Measurements from ENCODE around the gene SPHK2.

The SPHK2 gene

DNA sequence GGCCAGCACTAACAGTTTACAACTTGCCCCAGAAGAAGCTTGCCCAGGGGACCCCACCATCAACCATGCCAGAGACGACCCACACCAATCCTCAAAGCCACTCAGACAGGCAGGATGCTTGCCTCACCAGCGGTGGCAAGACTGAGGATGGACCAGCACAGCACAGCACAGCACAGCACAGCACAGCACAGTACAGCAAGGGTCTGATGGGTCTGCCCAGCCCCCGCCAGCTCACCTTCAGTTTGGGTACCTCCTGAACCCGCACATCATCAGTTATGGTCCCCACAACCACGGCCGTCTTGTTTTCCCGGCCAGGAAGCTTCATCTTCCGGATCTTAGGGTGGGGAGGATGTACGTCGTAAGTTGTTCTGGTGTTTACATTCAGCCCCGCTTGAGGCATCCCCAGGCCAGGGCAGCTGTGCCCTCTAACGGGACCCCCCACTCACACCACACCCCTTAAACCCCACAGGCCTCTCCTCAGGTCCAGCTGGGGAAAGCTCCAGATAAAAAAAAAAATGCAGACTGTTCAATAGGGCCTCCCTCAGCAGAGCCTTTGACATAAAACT is 2.7 kb upstream of the SPHK2 start:
- DNase-seq (ENCODE audit: low read depth) = no peak
- TF ChIP-seq, protein P1, sequence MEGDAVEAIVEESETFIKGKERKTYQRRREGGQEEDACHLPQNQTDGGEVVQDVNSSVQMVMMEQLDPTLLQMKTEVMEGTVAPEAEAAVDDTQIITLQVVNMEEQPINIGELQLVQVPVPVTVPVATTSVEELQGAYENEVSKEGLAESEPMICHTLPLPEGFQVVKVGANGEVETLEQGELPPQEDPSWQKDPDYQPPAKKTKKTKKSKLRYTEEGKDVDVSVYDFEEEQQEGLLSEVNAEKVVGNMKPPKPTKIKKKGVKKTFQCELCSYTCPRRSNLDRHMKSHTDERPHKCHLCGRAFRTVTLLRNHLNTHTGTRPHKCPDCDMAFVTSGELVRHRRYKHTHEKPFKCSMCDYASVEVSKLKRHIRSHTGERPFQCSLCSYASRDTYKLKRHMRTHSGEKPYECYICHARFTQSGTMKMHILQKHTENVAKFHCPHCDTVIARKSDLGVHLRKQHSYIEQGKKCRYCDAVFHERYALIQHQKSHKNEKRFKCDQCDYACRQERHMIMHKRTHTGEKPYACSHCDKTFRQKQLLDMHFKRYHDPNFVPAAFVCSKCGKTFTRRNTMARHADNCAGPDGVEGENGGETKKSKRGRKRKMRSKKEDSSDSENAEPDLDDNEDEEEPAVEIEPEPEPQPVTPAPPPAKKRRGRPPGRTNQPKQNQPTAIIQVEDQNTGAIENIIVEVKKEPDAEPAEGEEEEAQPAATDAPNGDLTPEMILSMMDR (IDR thresholded peaks at IDR 0.05; ENCODE audit: control insufficient read depth, insufficient read depth, low read depth, low read length, missing control alignments) = no peak
- H3K4me3 ChIP-seq (ENCODE audit: control insufficient read depth, low read depth, low read length) = peak overlapping the region; percentile 85

DNA sequence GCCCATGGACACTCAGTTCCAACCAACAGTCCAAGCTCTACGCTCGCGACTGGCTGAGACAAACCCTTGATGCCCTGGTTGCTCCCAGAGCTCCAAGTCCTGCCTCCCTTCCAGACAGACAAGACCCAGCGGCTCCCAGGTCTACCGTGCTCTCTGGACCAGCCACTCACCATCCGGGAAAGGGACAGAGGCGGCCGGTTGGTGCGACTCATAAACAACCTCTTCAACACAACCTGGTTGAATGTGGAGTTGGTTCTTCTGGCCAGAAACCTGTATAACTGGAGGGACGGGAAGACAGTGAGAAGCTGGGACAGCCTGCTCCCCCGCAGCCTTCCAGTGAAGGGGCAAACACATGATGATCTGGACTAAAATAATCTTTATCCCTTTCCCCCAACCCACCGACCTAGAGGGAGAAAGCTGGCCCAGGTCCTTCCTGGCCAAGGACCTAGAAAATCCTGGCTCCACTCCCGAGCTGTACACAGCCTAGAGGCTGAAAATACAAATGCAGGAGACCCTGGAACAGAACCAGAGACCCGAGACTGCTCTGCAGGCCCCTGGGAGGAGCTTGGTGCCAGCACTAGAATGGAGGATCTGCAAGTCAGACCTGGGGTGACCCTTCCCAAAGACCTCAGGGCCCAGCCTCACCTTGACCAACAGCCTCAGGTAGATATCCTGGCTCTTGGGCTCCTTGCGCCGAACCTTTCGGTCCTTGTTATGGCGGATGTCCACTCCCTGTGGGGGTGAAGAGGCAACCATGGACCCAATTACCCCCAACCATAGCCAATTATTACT is 2.0 kb upstream of the SPHK2 start:
- TF ChIP-seq, protein P1 (IDR thresholded peaks at IDR 0.05; ENCODE audit: control insufficient read depth, insufficient read depth, low read depth, low read length, missing control alignments) = no peak
- peak overlapping the region; percentile 85 for H3K4me3 ChIP-seq (ENCODE audit: control insufficient read depth, low read depth, low read length)
- no peak for DNase-seq (ENCODE audit: low read depth)

DNA sequence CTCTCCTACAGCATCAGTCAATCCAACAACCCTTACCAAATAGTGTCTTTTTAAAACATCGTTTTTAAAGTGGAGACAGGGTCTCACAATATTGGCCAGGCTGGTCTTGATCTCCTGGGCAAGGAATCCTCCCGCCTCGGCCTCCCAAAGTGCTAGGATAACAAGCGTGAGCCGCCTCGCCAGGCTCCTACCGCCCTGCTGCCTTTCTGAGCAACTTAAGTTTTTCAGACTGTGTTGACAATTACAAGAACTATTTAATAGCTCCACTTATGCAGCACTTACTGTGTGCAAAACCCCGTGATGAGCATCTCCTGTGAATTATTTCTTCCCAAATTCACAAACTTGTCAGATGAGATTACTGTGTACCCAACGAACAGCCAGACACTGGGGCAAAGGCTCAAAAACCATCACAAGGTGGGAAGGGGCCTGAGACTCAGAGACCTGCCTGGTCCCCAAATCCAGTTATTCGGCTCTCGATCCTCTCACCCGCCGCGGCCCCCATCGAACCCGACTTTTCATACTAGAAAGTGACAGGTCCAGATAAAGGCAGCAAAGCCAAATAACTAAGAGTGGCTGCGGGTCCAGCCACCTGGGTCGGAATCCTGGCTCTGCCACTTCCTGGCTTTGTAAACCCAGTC is 909 bp upstream of the SPHK2 start:
- TF ChIP-seq, protein P1 (IDR thresholded peaks at IDR 0.05; ENCODE audit: control insufficient read depth, insufficient read depth, low read depth, low read length, missing control alignments) = no peak
- DNase-seq (ENCODE audit: low read depth) = no peak
- H3K4me3 ChIP-seq (ENCODE audit: control insufficient read depth, low read depth, low read length) = peak overlapping the region; percentile 85

DNA sequence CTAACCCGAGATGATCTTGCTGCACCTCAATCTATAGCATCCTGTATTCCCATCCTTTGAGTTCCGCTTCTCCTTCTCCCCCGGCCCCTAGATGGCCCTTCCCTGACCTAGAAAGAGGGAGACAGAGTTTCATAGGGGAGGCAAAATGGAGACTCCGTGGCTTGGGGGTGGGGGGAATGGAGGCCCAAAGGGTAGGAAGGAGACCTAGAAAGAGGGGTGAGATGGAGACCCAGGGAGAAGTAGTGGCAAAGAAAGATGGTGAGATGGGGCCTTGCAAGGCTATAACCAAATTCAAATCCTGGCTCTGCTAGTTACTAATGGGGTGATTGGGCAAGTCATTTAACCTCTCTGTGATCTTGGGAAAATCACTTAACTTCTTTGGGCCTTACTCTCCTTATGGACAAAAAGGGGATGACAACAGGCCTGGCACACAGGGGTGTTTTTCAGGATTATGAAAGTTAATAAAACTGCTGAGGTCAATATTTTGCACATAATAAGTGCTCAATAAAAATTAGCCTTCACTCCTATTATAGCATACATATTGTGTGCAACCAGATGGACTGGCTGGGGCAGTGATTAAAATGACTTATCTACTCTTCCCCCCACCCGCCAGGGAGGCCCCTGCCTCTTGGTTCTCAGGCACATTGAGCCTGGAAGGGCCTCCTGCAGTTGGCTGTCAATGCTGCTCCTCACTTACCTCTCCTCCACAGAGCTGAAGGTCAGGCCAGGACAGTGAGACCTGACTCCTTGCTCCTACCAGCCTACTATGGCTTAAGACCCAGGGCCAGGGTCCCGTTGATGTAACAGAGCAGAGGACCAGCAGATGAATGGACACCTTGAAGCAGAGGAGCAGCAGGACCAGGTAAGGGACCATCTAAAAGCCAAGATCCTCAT is 633 bp downstream of the SPHK2 start:
- TF ChIP-seq, protein P1 (IDR thresholded peaks at IDR 0.05; ENCODE audit: control insufficient read depth, insufficient read depth, low read depth, low read length, missing control alignments) = no peak
- DNase-seq (ENCODE audit: low read depth) = no peak
- peak overlapping the region; percentile 85 for H3K4me3 ChIP-seq (ENCODE audit: control insufficient read depth, low read depth, low read length)

DNA sequence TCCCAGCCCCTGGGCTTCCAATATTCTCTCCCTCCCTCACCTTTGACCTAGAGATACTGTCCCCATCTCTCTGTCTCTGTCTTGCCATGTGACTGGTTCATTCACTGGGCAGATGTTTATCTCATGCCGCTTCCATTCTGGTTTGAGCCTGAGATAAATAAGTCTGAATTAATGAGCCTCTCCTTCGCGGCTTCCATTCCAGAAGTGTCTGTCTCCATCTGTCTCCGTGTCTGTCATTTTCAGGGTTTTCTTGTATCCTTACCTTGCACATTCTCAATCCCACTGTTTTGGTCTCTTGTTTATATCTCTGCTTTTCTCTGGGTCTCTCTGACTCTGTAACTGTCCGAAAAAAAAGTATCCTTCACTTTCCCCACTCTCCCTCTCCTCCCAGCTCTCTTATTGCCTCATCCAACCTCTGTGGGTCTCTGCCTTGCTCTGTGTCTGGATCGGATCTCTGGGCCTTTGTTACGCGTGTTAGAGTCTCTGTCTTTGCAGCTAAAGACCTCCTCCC is 4.3 kb downstream of the SPHK2 start:
- DNase-seq (ENCODE audit: low read depth) = no peak
- peak overlapping the region; percentile 27 for H3K4me3 ChIP-seq (ENCODE audit: control insufficient read depth, low read depth, low read length)
- TF ChIP-seq, protein P1 (IDR thresholded peaks at IDR 0.05; ENCODE audit: control insufficient read depth, insufficient read depth, low read depth, low read length, missing control alignments) = no peak

DNA sequence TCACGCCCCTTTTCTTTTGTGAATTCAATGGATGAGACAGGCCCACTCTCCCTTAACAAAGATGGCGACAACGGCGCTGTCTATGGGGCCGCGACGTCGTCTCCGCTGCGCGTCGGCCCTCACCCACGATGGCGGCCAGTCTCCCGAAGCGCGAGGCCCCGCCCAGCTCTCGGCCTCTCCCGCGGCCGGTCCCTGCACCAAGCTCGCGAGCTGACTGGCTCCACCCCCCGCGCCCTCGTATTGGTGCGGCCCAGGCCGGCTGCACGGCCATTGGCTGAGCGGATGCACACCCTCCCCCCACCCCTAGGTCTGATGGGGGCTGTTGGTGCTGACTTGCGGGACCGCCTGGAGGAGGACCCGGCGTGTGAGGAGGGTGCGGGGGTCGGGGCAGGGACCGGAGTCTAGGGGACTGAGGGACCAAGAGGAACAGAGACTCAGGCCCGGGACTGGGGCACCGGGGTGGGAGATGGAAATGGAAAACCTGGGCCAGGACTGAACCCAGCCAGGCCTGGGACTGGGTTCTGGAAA is 4.8 kb downstream of the SPHK2 start:
- peak overlapping the region; percentile 63 for H3K4me3 ChIP-seq (ENCODE audit: control insufficient read depth, low read depth, low read length)
- DNase-seq (ENCODE audit: low read depth) = peak; percentile 75

More for the DNA sequence above, 4.8 kb downstream of the SPHK2 start:
- TF ChIP-seq, protein P1 (IDR thresholded peaks at IDR 0.05; ENCODE audit: control insufficient read depth, insufficient read depth, low read depth, low read length, missing control alignments) = no peak

Data from AG09309 (cell line).